Measurements from ENCODE around the gene CREB3L1.

GRCh38 chr11:46352063-46352841, 74.8 kb downstream of the CREB3L1 start:
- TF ChIP-seq CTCF (conservative IDR thresholded peaks at IDR 0.05; ENCODE audit: low read length), result peak; percentile 97
- TF ChIP-seq EZH2phosphoT487 (IDR thresholded peaks at IDR 0.05; ENCODE audit: borderline replicate concordance), result no peak

Data from Loucy (cell line).